ENCODE data around the gene SLC5A10.
"Not testable (repeated sequence)": the region's sequence is repeated elsewhere in the genome, so short reads cannot be mapped to it uniquely, and the experiment has no call there.

The SLC5A10 gene

GRCh38 chr17:19017401-19017800 lies 65.4 kb downstream of the SLC5A10 start:
- DNase-seq (ENCODE audit: low read depth in 2 of 3, low spot score in 1 of 3) = no peak

GRCh38 chr17:19017804-19018599 lies 66.0 kb downstream of the SLC5A10 start:
- DNase-seq (ENCODE audit: low read depth in 2 of 3, low spot score in 1 of 3) = no peak

DNA sequence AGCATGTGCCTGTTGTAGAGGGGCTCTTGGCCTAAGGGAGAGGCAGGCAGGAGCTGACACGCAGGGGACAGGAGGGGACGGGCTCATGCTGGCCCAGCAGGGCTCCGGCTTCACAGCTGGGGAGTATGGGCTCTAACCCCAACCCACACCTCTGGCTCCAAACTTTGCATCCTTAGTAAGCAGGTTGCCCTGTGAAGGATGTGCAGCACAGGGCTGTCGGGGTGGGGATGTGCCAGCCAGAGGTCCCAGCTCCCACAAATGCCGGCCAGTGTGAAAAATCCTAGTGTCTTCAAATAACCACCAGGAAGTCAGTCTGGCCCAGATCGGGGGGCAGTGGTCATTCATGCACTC lies 66.6 kb downstream of the SLC5A10 start:
- no peak for DNase-seq (ENCODE audit: low read depth in 2 of 3, low spot score in 1 of 3)

DNA sequence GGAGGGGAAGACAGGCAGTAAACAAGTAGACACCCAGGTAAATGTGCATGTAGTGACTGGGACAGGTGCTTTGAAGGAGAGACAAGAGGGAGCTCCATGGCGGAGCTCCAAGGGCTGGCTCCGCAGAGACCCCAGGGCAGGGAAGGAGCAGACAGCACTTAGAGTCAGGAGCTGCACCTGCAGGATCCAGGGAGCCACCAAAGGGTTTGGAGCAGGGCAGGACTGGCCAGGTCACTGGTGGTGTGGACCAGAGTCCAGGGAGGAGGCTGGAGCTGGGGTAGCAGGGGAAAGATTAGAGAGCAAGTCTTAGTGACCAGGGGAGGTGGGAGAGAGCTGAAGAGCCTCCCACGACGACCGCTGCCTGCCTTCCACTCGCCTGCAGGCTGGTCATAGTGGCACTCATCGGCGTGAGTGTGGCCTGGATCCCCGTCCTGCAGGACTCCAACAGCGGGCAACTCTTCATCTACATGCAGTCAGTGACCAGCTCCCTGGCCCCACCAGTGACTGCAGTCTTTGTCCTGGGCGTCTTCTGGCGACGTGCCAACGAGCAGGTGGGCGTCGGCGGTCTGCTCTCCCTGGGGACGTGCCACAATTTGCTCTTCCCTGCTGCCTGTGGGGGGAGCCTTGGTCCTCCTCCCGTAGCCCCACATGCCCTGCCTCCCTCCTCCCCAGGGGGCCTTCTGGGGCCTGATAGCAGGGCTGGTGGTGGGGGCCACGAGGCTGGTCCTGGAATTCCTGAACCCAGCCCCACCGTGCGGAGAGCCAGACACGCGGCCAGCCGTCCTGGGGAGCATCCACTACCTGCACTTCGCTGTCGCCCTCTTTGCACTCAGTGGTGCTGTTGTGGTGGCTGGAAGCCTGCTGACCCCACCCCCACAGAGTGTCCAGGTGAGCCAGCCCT lies 67.3 kb downstream of the SLC5A10 start:
- no peak for DNase-seq (ENCODE audit: low read depth in 2 of 3, low spot score in 1 of 3)

DNA sequence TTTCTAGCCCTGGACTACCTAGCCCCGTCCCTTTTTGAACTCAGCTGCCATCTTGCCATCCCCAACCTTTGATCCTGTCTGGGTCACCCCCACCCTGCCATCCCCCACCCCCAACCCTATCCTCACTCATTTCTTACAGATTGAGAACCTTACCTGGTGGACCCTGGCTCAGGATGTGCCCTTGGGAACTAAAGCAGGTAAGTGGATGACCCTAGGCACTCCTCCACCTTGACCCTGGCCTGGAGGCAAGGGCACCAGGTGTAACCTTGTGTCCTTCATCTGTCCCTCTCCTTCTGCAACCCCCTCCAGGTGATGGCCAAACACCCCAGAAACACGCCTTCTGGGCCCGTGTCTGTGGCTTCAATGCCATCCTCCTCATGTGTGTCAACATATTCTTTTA lies 68.1 kb downstream of the SLC5A10 start:
- DNase-seq (ENCODE audit: low read depth in 2 of 3, low spot score in 1 of 3) = no peak

DNA sequence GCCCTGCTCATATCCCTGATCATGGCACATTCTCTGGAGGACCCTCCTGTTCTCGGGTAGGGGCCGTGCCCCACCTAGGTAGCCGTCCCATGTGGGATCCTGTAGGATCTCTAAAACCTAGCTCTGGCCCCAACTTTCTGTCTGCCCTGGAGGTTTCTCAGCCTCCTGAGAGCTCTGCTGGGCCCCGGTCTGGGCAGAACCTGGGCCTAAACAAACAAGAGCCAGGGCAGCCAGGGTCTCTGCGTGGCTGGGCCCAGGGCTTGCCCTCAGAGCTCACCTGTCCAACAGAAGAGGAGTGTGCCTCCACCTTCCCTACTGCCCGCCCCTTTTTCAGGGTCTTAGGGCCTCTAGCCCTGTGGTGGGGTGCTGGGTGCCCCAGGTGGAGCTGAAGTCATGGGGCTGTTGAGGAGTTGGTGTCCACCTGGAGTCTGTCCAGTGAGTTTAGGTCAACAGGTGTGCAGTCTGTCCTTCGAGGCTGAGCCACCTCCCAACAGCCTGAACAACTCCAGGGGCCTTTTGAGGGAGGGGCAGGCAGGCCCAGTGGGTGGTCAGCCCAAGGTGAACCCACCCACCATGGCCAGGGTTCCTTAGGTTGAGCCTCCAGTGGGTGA lies 69.2 kb downstream of the SLC5A10 start:
- not testable (repeated sequence) for DNase-seq (ENCODE audit: low read depth in 2 of 3, low spot score in 1 of 3)

DNA sequence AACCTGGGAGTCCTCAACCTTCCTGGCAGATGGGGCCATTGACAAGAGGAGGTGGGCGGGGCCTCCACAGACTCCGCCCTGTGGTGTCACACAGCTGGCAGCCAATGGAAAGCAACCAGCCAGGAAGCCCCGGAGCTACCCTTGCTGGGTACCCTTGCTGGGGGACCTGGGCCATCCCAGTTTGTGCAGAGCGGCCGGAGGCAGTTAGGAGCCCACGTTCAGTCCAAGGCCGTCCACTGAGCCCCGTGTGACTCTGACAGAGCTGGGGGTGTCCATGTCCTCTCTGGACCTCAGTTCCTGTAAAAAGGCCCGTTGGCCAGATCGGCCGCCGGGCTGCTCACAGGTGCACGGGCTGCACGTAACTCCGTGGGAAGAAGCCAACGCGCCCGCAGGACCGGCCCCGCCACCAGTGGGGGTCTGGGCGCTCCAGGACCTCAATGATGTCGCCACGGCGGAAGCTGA lies 69.7 kb downstream of the SLC5A10 start:
- peak; percentile 23 to 36 (median 36) for DNase-seq (ENCODE audit: low read depth in 2 of 3, low spot score in 1 of 3)

DNA sequence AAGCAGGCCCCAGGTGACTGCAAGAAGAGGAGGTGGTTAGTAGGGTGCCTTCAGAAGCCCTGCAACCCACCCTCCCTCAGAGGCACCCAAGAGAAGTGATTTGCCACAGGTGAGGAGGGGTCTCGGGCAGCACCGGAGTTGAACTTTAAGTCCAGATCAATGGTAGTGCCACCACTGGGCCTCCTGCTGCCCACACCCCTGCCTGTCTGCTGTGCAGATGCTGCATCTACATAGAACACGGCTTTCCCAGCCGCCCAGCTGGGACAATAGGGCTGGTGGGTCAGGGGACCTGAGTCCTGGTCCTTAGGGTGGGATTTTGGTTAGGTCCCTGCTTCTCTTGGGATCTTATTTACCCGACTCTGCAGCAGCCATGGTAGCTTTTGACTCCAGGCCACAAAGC lies 70.2 kb downstream of the SLC5A10 start:
- DNase-seq (ENCODE audit: low read depth in 2 of 3, low spot score in 1 of 3) = no peak

GRCh38 chr17:19022747-19023146 lies 70.8 kb downstream of the SLC5A10 start:
- no peak for DNase-seq (ENCODE audit: low read depth in 2 of 3, low spot score in 1 of 3)

- DNase-seq (ENCODE audit: low read depth in 2 of 3, low spot score in 1 of 3) = no peak
These were observed 71.4 kb downstream of the SLC5A10 start for GRCh38 chr17:19023209-19023999.

DNA sequence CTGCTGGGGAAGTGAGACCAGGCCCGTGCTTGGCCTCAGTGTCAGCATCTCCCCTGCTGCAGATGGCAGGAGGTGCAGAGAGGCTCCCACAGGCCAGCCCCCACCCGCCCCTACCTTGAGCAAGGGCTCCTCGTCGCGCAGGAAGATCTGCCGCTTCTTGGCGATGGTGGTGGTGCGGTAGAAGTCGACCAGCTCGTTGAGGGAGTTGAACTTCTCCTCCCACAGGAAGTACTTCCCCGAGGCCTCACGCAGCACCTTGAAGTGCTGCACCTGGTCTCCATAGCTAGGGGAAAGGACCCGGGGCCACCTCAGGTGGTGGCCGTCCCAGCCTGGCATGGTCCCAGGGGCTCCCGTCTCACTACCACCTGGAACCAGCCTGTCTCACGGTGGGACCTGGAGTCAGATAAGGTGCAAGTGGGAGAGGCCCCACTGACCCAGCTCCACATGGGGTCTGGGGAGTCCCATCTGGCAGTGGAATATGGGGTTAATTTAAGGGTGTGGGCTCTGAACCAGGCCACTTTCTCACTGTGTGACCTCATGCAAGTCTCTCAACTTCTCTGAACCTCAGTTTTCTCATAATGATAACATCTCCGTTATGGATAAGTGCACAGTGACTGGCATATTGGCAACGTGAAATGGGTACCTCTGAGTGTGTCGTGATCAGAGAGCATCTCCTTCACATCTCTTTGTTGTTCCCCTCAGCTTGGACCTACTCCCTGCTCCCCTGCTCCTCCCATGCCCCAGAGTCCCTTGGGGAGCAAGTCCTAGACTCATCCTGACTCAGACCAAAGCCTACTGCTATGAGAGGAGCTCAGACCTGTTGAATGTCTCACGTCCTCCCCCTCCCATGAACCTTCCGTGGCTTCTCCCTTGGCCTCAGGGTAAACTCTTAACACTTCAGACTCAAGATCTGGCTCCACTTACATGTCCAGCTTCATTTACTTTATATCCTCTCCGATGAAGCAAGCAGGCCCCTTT lies 72.4 kb downstream of the SLC5A10 start:
- no peak for DNase-seq (ENCODE audit: low read depth in 2 of 3, low spot score in 1 of 3)

DNA sequence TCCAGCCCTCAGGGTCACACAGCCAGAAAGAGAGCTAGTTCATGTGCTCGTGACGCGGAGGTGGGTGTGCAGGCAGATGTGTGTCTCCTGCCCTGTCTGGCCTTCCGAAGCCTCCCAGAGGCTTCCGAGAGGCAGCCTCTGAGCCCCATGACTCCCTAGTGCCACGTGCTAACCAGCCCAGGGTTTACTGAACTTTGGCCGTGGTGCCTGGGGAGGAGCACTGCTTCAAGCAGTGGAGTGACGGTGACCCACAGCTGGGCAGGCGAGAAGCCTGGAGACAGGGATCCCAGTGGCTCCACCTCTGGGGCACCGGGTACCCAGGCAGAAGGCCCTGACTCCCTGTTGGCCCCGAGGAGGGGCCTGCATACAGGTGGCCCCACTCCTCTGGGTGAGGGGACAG lies 76.7 kb downstream of the SLC5A10 start:
- DNase-seq (ENCODE audit: low read depth in 2 of 3, low spot score in 1 of 3) = not testable (repeated sequence)

- DNase-seq (ENCODE audit: low read depth in 2 of 3, low spot score in 1 of 3) = not testable (repeated sequence)
These were observed 77.8 kb downstream of the SLC5A10 start for GRCh38 chr17:19029740-19030139.

DNA sequence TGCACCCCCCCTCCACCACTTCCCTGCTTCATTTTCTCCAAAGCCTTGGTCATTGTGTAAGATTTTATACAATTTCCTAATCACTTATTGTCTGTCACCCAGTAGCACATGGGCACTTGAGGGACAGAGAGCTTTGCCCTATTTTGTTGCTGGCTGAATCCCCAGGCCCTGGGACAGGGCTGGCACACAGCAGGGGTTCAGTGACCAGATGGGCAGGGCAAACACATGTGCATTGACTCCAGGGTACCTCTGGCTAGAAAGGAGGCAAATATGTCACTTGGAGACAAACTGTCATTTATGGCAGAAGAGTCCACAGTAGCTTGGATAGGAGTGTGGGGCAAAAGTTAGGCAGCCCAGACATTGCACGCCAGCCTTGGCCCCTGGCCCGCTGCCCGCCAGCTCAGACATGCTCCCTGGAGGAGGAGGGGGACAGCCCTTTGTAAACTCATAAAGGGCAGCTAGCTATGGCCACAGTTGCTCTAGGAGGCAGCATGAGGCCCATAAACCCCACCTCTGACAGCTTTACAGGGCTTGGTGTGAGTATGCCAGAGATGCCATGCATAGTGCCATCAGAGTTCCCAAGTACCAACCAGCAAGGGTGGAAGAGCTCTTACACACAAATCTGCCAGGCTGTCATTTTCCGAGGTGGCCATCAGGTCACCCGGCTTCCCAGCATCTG lies 78.9 kb downstream of the SLC5A10 start:
- not testable (repeated sequence) for DNase-seq (ENCODE audit: low read depth in 2 of 3, low spot score in 1 of 3)

DNA sequence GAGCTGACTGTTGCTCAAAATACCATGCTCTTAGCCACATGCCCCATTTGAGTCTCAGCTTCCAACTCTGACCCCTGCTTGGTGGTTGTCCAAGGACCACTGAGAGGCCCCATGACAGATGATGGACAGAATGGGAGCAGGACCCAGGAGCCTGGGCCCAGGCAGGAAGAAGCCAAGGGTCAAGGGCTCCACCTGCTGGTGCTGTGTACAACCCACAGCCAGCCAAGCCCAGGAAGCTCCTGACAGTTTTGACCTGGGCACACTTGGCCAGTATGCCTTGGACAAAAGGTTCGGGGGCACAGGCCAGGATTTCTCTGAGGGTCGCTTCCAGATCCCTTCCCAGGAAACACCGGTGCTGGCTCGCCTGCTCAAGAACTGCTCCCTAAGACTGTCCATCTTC lies 79.8 kb downstream of the SLC5A10 start:
- DNase-seq (ENCODE audit: low read depth in 2 of 3, low spot score in 1 of 3) = peak in 2 of 3 donors; percentile 39 to 69

DNA sequence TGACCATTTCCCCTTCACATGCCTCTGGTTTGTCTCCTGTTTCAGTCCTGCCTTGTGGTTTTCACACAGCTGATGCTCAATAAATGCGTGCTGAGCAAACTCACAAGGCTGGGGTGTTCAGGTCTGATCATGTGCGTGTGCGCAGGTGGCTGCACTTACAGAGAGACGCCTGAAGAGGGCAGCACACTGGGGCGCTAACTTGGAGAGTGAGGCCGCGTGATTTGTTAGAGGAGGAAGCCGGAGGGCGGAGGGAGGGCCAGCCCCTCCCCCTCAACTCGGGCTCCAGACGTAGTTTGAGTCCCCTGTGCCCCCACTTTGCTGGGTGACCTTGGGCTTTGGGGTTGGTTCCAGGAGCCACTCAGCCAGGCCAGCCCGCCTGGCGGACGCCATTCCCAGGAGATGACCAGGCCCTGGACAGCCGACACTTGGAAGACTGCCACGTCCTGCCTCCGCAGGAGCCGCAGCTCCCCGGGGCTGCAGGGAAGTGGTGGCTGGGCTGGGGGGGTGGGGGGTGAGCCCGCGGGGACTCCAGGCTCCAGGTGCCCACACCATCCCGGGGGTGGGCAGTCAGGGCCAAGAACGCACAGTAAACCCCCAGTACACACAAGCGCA lies 80.5 kb downstream of the SLC5A10 start:
- DNase-seq (ENCODE audit: low read depth in 2 of 3, low spot score in 1 of 3) = not testable (repeated sequence)

GRCh38 chr17:19036186-19036585 lies 84.2 kb downstream of the SLC5A10 start:
- not testable (repeated sequence) for DNase-seq (ENCODE audit: low read depth in 2 of 3, low spot score in 1 of 3)

- not testable (repeated sequence) for DNase-seq (ENCODE audit: low read depth in 2 of 3, low spot score in 1 of 3)
These were observed 85.6 kb downstream of the SLC5A10 start for GRCh38 chr17:19037547-19037946.

DNA sequence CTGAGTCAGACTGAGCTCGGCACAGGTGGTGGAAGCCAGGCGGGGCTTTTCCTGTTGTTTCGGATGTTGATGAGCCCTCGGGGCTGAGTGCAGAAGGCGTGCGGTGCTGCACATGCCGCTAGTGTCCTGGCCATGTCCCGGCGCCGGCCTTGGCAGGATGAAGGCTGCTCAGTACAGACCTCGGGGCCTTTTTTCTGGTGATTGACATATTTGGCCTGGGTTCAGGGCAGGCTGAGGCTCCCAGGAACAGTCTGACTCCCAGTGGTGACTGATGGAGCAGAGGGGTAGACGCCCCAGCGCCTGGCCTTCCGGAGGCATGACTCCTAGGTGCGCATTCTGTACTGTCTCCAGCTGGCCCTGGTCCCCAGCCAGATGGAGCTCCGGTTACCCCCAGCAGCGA lies 86.0 kb downstream of the SLC5A10 start:
- not testable (repeated sequence) for DNase-seq (ENCODE audit: low read depth in 2 of 3, low spot score in 1 of 3)
